Hindlimb muscle (tissue), 1 donor: ENCODE results near the gene BRSK2. TPM values are rescaled to one million over a fixed set of nuclear protein-coding genes. Genes with fewer than 3 reads are reported as not detected.

Source experiments
- DNase-seq: peaks from one replicate; pipeline ENCODE4 v3.0.0-alpha.2; 2013
- polyA plus RNA-seq: library from polyadenylated mRNA; unstranded; fragments of 120-200 nt; gene quantifications from one replicate; pipeline ENCODE4 v1.2.1, GENCODE V29; 2013; ENCODE audit not compliant: insufficient read length

BRSK2 gene
- polyA plus RNA-seq, 1 donor: 1.1 TPM

DNA sequence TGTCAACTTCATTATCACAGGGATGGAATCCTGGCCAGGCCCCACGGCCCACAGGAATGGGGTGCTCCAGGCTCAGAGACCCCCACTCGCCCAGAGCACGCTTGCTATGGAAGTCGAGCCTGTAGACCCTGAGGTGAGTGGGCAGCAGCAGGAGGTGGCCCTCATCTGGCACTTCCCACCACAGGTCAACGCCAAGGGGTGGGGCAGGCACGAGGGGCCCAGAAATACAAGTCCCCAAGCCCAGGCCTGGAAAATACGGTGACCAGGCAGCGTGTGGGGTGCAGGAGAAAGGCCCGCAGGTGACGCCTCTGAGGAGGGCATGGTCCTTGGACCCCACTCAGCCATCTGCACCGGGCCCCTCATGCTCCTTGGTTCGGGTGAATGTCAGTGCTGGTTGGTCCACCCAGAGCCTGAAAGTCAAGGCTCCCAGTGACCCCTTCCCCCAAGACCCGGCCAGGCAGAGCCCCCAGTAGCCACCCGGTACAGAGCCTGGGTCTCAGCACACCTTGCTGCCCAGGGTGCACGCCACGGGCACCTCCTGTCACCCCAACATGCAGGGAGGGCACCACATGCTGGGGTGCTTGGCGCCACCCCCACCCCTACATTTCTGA, 94.4 kb downstream of the BRSK2 start:
- no peak for DNase-seq

DNA sequence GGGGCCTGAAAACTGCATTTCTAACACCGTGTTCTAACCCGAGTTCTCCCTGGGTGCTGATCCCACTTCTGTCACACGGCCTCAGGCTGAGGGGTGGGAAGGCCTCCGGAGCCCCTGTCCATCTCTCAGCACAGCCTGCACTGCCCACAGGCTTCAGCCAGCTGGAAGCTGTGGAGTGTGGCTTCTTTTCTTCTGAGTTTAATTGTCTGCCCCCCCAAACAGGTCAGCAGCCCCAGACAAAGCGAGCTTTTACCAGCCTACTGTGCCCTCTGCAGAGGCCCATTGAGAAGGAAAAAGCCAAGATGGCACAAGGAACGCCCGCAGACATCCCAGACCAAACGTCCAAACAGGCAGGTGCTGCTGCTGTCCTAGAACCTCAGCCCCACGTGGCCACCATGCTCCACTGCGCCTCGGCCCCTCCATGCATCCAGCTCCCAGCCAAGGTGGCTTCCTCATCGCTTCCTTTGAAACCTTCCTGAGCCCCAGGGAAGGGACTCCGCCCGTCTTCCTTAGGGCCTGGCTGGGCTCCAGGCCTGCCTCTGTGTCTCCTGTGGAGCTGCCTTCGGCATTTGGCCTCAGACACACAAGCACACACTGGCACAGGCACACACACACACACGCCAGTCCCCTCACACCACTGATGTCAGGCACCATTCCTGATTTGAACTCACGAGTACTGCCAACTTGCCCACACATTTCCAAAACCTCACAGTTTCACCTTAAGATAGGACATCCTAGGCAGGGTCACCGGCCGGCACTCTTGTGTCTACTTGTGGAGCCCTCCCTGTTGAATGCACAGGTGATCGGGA, 95.2 kb downstream of the BRSK2 start:
- no peak for DNase-seq

DNA sequence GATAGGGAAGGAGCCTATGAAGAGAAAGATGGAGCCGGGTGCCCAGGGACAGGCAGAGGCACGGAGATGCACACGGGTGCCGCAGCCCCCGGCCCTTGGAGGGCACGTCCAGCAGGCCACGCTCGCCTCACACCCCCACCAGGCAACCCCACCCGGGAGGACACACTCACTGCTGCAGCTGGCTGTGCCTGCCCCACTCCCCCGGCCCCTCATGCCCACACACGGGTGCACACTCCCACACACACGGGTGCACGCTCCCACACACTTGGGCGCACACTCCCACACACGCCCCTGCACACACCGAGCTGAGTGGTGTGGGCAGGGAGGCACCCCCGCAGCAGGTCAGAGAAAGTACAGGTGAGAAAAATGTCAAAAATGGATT, 95.8 kb downstream of the BRSK2 start:
- DNase-seq: no peak

DNA sequence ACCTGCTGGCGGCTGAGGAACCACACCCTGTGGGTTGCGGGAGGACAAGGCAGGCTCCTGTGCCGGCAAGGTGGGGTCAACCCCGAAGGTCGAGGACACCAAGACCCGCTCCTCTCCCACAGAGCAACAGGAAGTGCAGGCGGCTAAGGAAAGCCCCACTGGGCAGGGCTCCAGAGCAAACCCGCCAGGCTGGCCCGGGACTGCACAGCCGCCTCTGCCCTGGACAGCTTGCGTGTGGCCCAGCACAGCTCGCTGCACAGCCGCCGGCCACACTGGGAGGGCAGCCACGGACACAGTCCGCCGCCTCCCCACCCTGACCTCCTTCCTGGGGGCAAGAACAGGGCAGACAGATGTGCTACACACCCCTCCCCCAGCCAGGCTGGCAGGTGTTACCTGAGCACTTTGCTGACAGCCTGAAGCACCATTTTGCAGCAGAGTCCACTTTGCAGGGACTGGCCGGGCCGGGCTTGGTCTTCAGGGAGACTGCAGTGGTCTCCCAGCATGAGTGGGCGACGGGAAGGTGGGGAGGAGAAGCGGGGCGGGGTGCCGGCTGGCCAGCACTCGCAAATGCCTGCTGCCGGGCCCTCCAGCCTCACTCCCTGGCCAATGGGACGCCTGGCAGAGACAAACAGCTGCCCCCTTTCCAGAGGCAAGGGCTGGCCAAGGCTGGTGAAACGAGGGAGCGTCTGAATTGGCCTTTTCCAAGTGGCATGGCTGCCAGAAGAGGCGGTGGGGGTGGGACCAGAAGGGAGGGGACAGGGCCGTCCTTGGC, 96.5 kb downstream of the BRSK2 start, which contains the start of gene MOB2:
Gene MOB2 (minus strand): TSS at position 726 of the 772 bp plus-strand sequence. CDS start 223 bp downstream, at position 503.
- DNase-seq: peak; percentile 24

DNA sequence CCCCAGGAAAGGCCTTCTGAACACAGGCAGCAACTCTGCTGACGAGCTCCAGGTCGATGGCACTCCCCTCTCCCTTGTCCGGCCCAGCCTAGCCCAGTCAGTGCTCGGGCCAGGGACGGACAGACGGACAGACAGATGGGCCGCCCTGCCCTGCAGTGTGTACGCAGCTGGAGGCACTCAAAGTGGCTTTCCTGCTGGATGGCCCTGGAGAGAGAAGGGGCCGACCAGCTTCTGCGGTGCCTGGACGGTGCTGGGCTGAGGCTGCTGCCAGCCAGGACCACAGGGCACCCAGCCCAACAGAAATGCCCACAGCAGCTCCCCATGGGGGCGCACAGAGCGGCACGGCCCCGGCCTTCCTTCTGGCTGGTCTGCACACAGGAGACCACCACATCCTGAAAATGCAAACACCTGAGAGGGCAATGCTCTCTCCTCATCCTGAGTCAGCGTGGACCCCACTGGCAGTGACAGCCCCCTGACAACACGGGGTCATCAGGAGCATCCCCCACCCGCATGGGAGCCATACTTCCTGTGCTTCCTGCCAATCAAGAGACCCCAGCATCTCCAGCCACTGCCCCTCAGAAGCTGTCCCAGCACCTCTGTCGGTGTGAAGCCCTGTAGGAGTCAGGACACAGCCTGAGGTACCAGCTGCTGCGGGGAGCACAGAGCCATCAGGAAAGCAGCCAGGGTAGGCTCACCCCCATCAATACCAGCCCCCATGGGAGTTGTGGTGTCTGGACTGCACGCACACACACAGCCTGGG, 97.5 kb downstream of the BRSK2 start:
- DNase-seq: no peak

DNA sequence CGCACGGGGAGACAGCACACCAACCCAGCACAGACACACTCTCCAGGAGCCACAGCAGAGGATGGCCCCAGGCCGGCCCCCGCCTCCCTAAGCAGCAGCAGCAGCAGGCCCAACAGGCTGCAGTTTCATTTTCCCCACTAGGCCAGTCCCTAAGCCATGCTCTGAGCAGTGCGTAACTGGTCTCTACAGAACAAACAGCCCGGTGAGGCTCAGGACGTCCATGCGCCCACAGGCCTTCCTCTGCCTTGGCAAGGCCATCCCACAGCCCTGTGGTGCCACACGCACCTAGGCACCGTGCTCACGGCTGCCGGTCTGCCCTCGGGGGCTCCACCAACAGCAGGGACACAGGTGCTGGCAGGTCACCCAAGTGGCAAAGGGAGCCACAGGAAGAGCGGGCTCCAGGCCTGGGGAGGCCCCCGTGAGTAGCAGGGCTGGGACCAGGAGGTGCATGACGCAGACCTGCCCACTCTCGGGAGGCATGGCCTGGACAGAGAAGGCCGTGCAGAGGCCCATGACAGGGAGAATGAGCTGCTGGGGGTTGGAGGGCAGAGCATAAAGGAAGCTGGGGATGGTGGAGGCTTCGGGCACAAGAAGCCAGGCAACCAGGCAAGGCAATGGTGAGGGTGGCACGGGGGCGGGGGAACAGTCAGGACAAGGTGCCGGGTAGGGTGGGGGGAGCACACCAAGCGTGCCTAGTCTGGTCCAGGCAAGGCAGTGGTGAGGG, 98.3 kb downstream of the BRSK2 start:
- DNase-seq: no peak

DNA sequence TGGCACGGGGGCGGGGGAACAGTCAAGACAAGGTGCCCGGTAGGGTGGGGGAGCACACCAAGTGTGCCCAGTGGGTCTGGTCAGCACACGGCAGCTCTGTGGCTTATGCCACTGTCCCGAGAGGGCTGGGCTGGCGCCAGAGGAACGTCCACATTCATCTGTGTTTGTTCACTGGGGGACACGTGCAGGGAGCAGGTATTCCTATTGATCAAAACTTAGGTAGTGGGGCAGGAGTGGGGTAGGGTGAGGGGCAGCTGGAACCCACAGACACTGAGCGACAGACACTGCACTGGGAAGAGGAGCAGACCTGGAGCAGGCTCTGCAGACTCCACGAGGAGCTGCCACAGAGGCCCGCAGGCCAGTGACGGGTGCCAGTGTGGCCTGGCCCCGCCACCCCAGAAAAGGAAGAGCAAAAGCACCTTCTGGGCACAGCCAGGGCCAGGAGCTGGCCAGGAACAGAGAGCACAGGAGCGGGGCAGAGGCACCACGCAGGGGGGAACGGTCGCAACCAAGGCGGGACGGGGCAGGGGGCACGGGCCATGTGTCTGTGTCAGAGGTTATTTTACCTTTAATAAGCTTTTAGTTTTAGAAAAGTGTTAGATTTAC, 98.9 kb downstream of the BRSK2 start:
- DNase-seq: no peak

DNA sequence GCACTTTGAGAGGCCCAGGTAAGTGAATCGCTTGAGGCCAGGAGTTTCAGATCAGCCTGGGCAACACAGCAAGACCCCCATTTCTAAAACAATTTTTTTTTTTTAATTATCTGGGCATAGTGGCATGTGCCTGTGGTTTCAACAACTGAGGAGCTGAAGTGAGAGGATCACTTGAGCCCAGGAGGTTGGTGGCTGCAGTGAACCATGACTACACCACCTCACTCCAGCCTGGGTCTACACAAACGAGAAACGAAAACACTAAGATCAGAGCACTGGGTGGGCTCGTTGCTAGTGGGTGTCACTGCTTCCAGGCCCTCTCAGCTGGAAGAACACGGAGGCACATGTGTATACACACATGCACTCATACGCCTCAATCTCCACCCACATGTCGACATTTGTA, 100.9 kb downstream of the BRSK2 start:
- DNase-seq: no peak

DNA sequence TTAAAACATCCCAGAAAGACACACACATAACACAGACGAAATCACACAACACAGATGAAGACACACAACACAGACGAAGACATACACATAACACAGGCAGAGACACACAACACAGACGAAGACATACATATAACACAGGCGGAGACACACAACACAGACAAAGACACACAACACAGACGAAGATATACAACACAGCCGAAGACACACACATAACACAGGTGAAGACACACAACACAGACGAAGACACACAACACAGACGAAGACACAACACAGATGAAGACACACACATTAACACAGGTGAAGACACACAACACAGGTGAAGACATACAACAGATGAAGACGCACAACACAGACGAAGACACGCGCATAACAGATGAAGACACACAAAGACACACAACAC, 101.6 kb downstream of the BRSK2 start:
- DNase-seq: no peak

DNA sequence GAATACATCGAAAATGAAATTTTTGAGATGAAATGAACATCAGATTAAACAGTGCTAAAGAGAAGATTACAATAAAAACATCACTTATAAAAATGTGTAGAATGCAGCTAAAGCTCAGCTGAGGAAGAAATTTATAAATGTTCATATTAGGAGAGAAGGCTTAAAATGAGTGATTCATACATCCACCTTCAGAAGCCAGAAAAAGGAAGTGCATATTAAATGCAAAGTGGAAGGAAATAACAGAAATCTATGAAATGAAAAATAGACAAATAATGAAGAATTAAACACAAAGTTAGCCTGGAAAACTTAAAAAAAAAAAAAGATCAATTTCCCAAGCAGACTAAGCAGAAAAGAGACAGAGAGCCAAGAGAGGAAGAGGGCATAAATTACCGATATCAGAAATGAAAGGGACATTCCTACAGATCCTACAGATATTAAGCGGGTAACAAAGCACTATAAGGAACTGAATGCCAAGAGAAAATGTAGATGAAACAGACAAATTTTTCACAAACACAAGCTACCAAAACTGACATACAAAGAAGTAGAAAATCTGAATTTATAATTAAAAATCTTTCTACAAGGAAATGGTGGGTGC, 104.0 kb downstream of the BRSK2 start:
- DNase-seq: no peak

DNA sequence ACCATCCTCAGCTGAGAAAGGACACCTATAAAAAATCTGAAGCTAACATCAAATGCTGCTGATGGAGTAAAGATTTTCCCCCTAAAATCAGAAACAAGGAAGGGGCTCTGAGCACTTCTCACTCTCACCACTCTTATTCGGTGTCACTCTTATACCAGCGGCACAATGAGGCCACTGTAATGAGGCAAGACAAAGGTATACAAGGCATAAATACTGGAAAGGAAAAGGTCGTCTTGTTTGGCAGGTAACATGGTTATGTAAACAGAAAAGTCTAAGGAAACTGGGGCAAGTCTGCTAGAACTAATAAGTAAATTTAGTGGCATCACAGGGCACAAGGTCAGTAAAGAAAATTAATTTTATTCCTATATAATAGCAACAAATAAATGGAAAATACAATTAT, 104.9 kb downstream of the BRSK2 start:
- no peak for DNase-seq

DNA sequence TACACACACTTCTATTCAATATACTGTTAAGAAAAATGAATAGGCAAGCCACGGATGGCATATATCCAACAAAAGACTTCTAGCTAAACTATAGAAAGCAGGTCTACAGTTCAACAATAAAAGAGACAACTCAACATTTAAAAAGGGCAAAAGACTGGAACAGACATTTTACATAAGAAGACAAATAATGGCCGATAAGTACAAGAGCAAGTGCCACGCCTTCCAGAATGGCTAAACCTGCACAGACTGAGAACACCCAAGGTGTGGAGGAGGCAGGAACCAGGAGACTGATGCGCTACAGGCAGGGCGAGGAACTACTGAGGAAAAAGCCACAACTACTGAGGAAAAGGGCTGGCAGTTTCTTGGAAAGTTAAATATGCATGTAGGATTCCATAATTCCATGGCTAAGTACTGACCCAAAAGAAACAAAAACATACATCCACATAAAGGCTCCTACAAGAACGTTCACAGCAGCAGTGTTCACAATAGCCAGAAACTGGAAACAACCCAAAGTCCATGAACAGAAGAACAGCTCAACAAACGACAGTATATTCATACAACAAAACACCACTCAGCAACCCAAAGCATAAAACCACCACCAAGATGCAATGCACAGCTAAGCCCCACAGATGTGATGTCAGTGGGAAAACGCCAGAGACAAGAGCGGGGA, 106.5 kb downstream of the BRSK2 start:
- no peak for DNase-seq

DNA sequence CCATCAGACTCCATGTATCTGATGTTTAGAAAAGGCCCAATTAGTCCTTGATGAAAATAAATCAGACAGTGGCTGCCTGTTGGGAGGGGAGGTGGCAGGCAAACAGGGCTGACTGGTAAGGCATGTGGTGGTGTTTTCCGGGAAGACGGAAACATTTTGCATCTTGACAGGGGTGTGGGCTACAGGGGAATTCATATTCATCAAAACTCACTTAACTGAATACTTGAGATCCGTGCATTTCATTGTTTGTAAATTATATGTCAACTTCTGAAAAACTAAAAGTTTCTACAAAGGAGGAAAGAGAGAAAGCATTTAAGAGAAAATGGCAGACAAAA, 107.0 kb downstream of the BRSK2 start:
- DNase-seq: no peak

DNA sequence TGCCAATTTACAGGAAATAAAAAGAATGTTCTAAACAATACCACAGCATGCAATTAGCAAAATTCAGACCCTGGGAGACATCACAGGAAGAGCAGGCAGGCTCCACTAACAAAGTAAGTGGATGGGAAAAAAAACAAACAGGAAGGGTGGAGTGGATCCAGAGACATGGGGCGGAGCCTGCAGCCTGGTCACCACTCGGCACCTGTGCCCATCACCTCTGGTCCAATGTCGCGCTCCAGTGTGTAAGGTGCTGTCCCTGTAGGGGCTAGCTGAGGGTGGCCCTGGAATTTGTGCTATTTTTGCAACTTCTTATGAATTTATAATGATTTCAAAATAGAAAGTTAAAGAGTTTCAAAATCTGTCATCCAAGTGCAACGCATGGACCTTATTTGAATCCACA, 107.9 kb downstream of the BRSK2 start:
- DNase-seq: no peak

DNA sequence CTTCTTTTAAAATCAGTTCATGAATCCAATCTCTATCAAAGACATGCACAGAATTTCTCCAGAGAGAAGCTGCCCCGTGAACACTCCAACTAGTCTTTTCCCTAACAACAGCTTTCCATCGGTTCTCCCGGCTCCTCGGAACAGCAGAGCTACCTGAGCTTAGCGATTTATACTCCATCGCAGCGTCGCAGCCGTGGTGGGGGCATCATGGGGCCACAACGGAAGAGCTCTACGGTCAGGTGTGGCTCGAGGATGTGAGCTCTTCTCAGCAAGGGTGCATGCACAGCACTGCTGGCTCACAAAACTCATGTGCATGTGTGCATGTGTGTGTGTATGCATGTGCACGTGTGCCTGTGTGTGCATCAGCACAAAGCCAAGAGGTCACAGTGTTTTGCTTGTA, 108.5 kb downstream of the BRSK2 start:
- no peak for DNase-seq

DNA sequence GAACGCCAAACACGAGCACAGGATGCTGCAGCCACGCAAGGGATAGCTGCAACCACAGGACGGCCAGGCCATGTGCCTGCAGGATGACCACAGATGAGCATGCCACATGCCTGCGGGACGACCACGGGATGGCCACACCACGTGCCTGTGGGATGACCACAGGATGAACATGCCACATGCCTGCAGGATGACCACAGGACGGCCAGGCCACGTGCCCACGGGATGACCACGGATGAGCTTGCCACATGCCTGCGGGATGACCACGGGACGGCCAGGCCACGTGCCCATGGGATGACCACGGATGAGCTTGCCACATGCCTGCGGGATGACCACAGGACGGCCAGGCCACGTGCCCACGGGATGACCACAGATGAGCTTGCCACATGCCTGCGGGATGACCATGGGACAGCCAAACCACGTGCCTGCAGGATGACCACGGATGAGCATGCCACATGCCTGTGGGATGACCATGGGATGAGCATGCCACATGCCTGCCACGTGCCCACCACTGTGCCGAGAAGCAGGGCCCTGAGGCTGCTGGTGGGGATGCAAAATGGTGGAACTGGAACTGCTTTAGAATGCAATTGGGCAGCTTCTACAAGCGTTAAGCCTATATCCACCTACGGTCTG, 109.6 kb downstream of the BRSK2 start:
- DNase-seq: no peak

DNA sequence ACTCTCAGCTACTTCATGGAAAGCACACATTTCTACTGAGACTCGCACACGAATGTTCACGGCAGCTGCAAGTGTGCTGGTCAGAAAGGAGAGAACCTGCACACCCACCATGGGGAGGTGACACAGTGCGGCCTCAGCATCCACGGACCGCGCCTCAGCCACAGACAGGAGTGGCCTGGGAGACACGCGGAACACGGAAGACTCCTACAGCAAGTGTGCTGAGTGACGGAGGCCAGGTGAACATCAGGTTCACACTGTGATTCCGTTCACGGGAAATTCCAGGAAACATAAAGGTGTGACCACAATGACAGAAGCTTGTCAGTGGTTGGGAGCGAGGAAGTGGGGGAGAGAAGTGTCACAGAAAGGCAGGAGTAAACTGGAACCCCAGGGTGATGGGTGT, 110.2 kb downstream of the BRSK2 start:
- DNase-seq: no peak

DNA sequence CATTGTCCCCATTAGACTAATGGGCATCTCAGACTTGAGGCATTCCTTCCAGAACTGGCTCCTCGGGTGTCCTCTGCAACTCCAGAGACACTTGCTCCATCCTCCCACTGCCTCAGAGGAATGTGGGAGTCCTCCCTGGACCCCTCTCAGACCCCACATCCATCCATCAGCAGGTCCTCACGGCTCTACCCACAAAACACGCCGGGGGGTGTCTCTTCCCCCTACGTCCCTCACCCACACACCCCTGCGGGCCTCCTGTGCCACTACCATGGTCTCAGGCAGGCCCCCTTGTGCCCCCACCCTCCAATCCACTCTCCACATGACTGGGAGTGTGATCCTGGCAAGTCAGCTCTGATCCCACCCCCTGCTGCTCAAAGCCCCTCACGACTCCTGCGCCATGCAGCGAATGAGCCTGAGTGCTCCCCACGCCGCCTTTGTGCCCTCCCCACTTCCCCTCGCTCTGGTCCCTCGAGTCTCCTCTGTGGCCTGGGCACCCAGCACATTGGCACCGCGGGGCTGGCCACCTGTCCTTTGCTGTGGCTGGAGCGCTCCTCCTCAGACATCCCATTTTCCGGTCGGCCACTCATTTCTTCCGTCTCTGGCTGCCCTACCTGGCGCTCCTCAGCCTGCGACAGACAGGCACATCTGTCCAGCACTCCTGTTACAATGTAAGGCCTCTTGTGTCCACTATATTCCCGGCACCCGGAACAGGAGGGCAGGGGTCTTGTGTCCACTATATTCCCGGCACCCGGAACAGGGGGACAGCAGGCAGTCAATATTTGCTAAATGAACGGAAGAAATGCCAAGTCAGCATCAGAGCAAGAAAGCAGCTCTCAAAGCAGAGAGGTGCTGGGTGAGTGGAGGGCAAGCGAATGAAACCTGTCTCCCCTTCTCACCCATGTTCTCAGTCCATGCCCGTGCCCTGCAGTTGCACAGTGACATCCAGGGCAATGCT, 111.0 kb downstream of the BRSK2 start:
- DNase-seq: no peak
